H54 (cell line): ENCODE measurements around the gene SNUPN.

Experiments
- DNase-seq: peaks from one replicate; pipeline ENCODE4 v3.0.0; 2011; ENCODE audit warnings: low spot score, mixed read lengths; ENCODE audit not compliant: insufficient read length
- FAIRE-seq: peaks from 3 replicates; lab custom pipeline; 2011; peaks lifted over from hg19 to GRCh38; lab: Jason Lieb, UNC
- POLR2A ChIP-seq: IDR thresholded peaks from 2 replicates; pipeline ENCODE4 v1.6.1; 2011; ENCODE audit warnings: low read depth, mild to moderate bottlenecking, low read length

Gene SNUPN

GRCh38 chr15:75625542-75626347, at the start of gene SNUPN:
Gene SNUPN (minus strand): TSS chr15:75625725. CDS start chr15:75621051, 4,674 bp downstream.
- peak; percentile 53 for TF ChIP-seq POLR2A
- FAIRE-seq = peak; percentile 20

GRCh38 chr15:75674366-75674765, 48.8 kb upstream of the SNUPN start:
- TF ChIP-seq POLR2A = no peak
- FAIRE-seq = no peak
- no peak for DNase-seq

More at GRCh38 chr15:75625542-75626347, at the start of gene SNUPN:
- peak; percentile 67 for DNase-seq

GRCh38 chr15:75673426-75674235, 48.1 kb upstream of the SNUPN start:
- DNase-seq (no peak), FAIRE-seq (no peak)
- TF ChIP-seq POLR2A = no peak

- FAIRE-seq (no peak), DNase-seq (no peak)
Observed at GRCh38 chr15:75672646-75673425, 47.3 kb upstream of the SNUPN start.

GRCh38 chr15:75671730-75672602, 46.4 kb upstream of the SNUPN start:
- no peak for TF ChIP-seq POLR2A
- DNase-seq (no peak), FAIRE-seq (no peak)

More at GRCh38 chr15:75672646-75673425, 47.3 kb upstream of the SNUPN start:
- no peak for TF ChIP-seq POLR2A

GRCh38 chr15:75669879-75670212, 44.3 kb upstream of the SNUPN start:
- DNase-seq = no peak
- FAIRE-seq = no peak
- no peak for TF ChIP-seq POLR2A

- no peak for TF ChIP-seq POLR2A
- FAIRE-seq (no peak), DNase-seq (no peak)
Observed at GRCh38 chr15:75669191-75669878, 43.8 kb upstream of the SNUPN start.

- peak; percentile 75 for DNase-seq
- FAIRE-seq = peak; percentile 20
- no peak; the same call in 1 of the 2 replicates for TF ChIP-seq POLR2A
Observed at GRCh38 chr15:75666823-75667501, 41.4 kb upstream of the SNUPN start.

GRCh38 chr15:75663931-75664421, 38.5 kb upstream of the SNUPN start:
- no peak for FAIRE-seq

GRCh38 chr15:75662823-75663519, 37.4 kb upstream of the SNUPN start:
- FAIRE-seq = no peak

More at GRCh38 chr15:75663931-75664421, 38.5 kb upstream of the SNUPN start:
- no peak for TF ChIP-seq POLR2A
- no peak for DNase-seq

GRCh38 chr15:75661756-75662140, 36.2 kb upstream of the SNUPN start:
- DNase-seq (no peak), FAIRE-seq (no peak)
- no peak for TF ChIP-seq POLR2A

More at GRCh38 chr15:75662823-75663519, 37.4 kb upstream of the SNUPN start:
- DNase-seq = no peak
- TF ChIP-seq POLR2A = no peak
